ENCODE results near the gene BCL2.

DNA sequence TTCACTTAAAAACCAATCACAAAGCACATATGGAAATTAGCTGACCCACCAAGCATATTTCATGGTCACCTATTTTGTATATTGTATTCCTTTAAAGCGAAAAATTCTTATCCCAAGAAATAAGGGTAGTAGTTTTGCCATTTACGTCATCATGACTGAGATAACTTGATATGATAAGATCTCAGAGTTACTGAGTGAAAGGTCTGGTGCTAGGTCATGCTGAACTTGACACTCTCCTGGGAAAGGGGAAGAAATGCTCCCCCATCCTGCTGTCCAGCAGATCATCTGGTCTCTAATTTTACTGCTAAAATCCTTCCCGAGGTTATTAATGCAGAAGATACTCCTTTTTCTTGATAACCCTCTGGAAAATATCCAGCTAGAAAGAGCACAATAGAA, 78.3 kb downstream of the BCL2 start:
- TF ChIP-seq, protein P1, sequence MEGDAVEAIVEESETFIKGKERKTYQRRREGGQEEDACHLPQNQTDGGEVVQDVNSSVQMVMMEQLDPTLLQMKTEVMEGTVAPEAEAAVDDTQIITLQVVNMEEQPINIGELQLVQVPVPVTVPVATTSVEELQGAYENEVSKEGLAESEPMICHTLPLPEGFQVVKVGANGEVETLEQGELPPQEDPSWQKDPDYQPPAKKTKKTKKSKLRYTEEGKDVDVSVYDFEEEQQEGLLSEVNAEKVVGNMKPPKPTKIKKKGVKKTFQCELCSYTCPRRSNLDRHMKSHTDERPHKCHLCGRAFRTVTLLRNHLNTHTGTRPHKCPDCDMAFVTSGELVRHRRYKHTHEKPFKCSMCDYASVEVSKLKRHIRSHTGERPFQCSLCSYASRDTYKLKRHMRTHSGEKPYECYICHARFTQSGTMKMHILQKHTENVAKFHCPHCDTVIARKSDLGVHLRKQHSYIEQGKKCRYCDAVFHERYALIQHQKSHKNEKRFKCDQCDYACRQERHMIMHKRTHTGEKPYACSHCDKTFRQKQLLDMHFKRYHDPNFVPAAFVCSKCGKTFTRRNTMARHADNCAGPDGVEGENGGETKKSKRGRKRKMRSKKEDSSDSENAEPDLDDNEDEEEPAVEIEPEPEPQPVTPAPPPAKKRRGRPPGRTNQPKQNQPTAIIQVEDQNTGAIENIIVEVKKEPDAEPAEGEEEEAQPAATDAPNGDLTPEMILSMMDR (IDR thresholded peaks at IDR 0.05; ENCODE audit: borderline replicate concordance, extremely low read depth, low read length, poor library complexity, severe bottlenecking): no peak
- TF ChIP-seq EZH2 (IDR thresholded peaks at IDR 0.05; ENCODE audit: borderline replicate concordance, low read depth, low read length, severe bottlenecking): no peak
